ENCODE measurements around the gene SCRT2.

GRCh38 chr20:634148-634925, 41.3 kb downstream of the SCRT2 start:
- TF ChIP-seq CTCF (IDR thresholded peaks at IDR 0.05; ENCODE audit: low read depth, low read length) (no peak), EZH2phosphoT487 (IDR thresholded peaks at IDR 0.05; ENCODE audit: low read depth) (no peak)

Data from OCI-LY3 (cell line).